Colonic mucosa (tissue), 4 donors: ENCODE measurements around the gene MRNIP. TPM values are rescaled to one million over a fixed set of nuclear protein-coding genes. Genes with fewer than 3 reads are reported as not detected.

Source experiments
- DNase-seq: peaks from one replicate; pipeline ENCODE4 v3.0.0-alpha.2; 2020
- H3K27ac ChIP-seq: fragments of 200-600 bp; one replicate; pipeline ENCODE4 v1.8.0; 2021
- H3K27me3 ChIP-seq: fragments of 200-600 bp; one replicate; pipeline ENCODE4 v1.8.0; 2021
- H3K36me3 ChIP-seq: fragments of 200-600 bp; one replicate; pipeline ENCODE4 v1.8.0; 2021
- H3K4me1 ChIP-seq: fragments of 200-600 bp; one replicate; pipeline ENCODE4 v1.8.0; 2021; ENCODE audit warnings: mild to moderate bottlenecking
- H3K4me3 ChIP-seq: fragments of 200-600 bp; one replicate; pipeline ENCODE4 v1.8.0; 2021
- H3K9ac ChIP-seq, 2 donors: one replicate each; pipeline ENCODE4 v1.7.0; 2013; ENCODE audit warnings: control low read depth in 2 of 2, low read depth in 2 of 2, low read length in 2 of 2
- H3K9me3 ChIP-seq: fragments of 200-600 bp; one replicate; pipeline ENCODE4 v1.8.0; 2021
- intact Hi-C: fragments of 100-400 bp; cut with DNase I; formaldehyde crosslinking; loops from one replicate; pipeline ENCODE4 v1.14.1; 2022
- total RNA-seq, 2 donors: library from RNA; stranded (reverse); fragmentation: NEBNext Ultra II Directional in 1 of 2; extraction: Animal tissue kit (Norgen Biotek cat#: 25700) in 1 of 2; gene quantifications; one replicate each; pipeline ENCODE4 v1.2.1, GENCODE V29; 2021
- TF ChIP-seq, protein P1 (sequence below): fragments of 200-600 bp; IDR thresholded peaks from one replicate; pipeline ENCODE4 v1.8.0; 2022; ENCODE audit warnings: antibody characterized with exemption, mild to moderate bottlenecking
- donor health status: healthy.
- donor health status: DM: no; HTN: no; CAD: no.
- donor health status: DM: no; HTN: no; CAD: no.

Gene MRNIP, protein sequence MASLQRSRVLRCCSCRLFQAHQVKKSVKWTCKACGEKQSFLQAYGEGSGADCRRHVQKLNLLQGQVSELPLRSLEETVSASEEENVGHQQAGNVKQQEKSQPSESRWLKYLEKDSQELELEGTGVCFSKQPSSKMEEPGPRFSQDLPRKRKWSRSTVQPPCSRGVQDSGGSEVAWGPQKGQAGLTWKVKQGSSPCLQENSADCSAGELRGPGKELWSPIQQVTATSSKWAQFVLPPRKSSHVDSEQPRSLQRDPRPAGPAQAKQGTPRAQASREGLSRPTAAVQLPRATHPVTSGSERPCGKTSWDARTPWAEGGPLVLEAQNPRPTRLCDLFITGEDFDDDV
- total RNA-seq, result 10 to 100 TPM in 1 of 2 donors, 1 to 10 TPM in 1; 8.6 to 17.5 TPM

DNA sequence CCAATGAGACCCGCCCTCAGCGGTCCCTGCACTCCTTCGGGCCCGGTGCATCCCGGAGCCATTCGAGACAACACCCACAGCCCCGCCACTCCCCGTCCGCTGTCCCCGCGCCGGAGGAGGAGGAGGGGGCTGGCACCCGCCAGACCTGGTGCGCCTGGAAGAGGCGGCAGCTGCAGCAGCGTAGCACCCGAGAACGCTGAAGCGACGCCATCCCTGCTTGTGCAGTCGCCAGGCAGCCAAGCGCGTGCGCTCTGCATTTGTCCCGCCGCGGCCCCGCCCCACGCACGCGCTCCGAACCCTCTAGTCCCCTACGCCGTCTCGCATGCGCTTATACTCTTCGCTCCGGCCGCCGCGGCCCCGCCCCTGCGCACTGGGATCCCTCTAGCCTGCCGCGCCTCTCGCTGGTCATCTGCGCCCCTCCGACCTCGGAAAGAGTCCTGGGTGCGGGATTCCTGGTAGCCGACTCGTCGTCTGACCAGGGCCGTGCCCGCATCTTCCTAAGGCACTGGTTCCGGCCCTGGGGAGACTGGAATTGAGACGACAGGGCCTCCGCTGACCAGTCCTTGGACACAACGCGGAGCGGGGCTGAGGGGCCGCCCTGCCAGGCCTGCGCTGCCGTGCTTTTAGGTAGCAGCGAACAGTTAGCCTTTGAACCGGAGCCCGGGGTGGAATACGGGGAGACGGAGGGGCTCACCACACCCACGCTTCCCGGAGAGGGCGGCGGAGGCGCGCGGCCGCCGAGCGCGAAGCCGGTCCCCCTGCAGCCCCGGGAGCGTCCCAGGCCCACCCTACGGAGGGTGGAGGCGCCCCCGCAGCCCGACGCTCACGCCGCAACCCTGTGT lies at the start of gene MRNIP:
MRNIP (minus strand) TSS at position 232 of the 842 bp plus-strand sequence; CDS start at position 211, 21 bp downstream.
- intact Hi-C loops, result loop anchor here (5.0 kb wide), 1 partner anchor 62 kb away; no protein-coding TSS in a partner anchor
- peaks cover 9% of the 10 kb centered on the region for H3K36me3 ChIP-seq
- H3K9me3 ChIP-seq, result no peaks in the 10 kb centered on the region
- H3K27ac ChIP-seq, result peak within 1 kb of the TSS; percentile 81
- TF ChIP-seq, protein P1, sequence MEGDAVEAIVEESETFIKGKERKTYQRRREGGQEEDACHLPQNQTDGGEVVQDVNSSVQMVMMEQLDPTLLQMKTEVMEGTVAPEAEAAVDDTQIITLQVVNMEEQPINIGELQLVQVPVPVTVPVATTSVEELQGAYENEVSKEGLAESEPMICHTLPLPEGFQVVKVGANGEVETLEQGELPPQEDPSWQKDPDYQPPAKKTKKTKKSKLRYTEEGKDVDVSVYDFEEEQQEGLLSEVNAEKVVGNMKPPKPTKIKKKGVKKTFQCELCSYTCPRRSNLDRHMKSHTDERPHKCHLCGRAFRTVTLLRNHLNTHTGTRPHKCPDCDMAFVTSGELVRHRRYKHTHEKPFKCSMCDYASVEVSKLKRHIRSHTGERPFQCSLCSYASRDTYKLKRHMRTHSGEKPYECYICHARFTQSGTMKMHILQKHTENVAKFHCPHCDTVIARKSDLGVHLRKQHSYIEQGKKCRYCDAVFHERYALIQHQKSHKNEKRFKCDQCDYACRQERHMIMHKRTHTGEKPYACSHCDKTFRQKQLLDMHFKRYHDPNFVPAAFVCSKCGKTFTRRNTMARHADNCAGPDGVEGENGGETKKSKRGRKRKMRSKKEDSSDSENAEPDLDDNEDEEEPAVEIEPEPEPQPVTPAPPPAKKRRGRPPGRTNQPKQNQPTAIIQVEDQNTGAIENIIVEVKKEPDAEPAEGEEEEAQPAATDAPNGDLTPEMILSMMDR, result no peak
- H3K4me1 ChIP-seq, result no peaks in the 10 kb centered on the region
- no peaks in the 10 kb centered on the region for H3K27me3 ChIP-seq
- H3K4me3 ChIP-seq, result peak within 1 kb of the TSS; percentile 77
- DNase-seq, result peak; percentile 98
- peak within 1 kb of the TSS; percentile 82 to 89 for H3K9ac ChIP-seq

DNA sequence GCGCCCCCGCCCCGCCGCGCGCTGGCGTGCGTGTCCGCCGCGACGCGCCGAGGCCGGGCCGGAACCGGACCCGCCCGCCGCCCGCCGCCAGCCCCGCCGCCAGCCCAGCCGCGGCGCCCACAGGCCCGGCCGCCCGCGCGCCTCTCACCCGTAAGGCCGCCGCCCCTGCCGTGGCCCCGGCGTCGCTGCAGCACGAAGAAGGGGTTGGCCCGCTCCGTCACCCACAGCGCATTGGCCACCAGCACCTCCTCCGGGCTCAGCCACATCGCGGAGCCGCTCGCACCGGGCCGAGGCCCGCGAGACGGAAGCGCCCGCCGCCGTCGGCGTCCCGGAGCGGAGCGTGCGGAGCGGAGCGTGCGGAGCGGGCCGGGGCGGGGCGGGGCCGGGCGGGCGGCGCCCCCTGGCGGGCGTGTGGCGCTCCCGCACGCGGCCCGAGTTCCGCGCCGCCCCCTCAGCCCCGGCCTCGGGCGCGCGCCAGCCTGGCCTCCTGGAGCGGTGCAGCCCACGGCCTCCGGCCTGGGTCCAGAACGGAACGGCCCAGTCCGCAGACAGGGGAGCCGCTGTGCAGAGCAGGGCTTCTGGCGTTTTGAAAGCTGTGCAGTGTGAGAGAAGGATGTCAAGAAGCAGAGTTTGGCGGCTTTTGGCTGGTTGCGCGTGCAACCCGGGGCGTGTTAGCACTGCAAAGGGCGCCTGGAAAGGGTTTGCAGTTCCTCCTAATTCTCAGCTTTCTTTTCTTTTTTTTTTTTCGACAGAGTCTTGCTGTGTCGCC lies 49.1 kb upstream of the MRNIP start, which contains the start of gene TBC1D9B:
TBC1D9B (minus strand) TSS at position 342 of the 769 bp plus-strand sequence; CDS start at position 266, 76 bp downstream.
- H3K27me3 ChIP-seq, result no peaks in the 10 kb centered on the region
- peak within 1 kb of the TSS; percentile 66 for H3K4me3 ChIP-seq
- no peaks in the 10 kb centered on the region for H3K36me3 ChIP-seq
- H3K4me1 ChIP-seq, result peaks cover 7% of the 10 kb centered on the region
- H3K9ac ChIP-seq, result peak within 1 kb of the TSS; percentile 49 to 73
- H3K27ac ChIP-seq, result peak within 1 kb of the TSS; percentile 40
- DNase-seq, result peak; percentile 59
- intact Hi-C loops, result loop anchor here (5.0 to 10.0 kb wide), 2 partner anchors 103 to 185 kb away; partner anchors contain the start of gene MGAT4B
- H3K9me3 ChIP-seq, result no peaks in the 10 kb centered on the region
- TF ChIP-seq, protein P1, result peak; percentile 14

DNA sequence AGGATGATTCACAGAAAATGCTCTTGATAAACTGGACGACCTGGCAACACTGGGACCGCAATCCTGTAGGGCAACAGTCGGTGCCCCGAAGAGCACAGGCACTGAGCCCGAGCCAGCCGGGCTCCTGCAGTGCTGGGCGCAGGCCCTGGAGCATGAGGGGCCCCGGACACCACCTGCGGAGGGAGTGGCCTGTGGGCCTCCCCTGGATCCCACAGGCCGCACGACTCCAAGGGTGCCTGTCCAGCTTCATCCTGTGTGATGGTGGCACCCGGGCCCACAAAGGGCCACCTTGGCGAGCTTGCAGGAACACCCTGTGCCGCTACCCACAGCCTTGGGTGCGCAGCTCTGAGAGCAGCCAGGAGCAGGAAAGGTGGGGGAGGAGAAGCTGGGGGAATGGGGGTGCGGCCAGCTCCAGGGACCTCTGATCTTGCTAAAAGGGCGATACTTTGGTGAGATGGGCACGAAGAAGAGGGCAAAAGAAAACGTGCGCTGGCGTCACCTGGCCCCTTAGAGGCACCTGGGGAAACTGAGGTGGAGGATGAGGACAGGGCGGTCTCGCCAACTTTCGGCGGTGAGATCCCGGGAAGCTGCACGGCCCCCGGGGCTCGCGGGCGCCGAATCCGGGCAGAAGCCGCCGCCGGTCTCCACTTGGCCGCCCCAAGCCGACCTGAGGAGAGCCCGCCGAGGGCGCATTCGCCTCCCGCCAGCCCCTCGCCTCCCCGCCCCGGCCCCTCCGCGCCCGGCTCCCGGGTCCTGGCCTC lies 48.4 kb upstream of the MRNIP start:
- intact Hi-C loops, result loop anchor here (5.0 to 10.0 kb wide), 2 partner anchors 102 to 185 kb away; partner anchors contain the start of gene MGAT4B
- peak overlapping the region; percentile 66 for H3K4me3 ChIP-seq
- peaks cover 7% of the 10 kb centered on the region for H3K4me1 ChIP-seq
- no peaks in the 10 kb centered on the region for H3K27me3 ChIP-seq
- H3K9me3 ChIP-seq, result no peaks in the 10 kb centered on the region
- peak overlapping the region; percentile 49 to 73 for H3K9ac ChIP-seq
- peak; percentile 54 for DNase-seq
- H3K36me3 ChIP-seq, result no peaks in the 10 kb centered on the region
- H3K27ac ChIP-seq, result peak overlapping the region; percentile 37
- TF ChIP-seq, protein P1, result no peak

DNA sequence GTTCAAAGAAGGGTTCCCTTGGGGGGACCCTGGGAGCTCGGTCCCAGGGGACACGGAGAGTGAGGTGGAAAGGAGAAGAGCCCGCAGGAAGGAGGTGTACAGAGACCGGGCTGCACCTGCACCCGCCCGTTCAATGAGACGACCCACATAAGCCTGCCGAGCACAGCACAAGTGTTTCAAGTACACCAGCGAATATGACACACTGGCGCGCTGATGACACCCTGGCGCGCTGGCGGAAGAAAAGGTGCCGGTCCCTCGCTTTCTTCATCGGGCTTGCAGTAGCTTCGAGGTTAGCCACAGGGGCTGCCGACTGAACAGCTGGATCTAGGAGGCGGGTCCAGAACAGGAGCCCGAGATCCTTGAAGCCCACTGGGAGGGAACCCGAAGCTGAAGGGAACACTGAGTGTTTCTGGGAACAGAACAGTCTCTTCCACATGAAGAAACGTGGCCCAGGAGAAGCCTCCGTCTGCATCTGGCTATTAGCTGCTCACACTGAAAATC lies 47.7 kb upstream of the MRNIP start:
- H3K9ac ChIP-seq, result peak overlapping the region; percentile 49 to 73
- no peaks in the 10 kb centered on the region for H3K36me3 ChIP-seq
- TF ChIP-seq, protein P1, result no peak
- DNase-seq, result no peak
- no peak overlapping the region for H3K27ac ChIP-seq
- H3K9me3 ChIP-seq, result no peaks in the 10 kb centered on the region
- intact Hi-C loops, result loop anchor here (5.0 to 10.0 kb wide), 2 partner anchors 102 to 186 kb away; partner anchors contain the start of gene MGAT4B
- H3K4me1 ChIP-seq, result peaks cover 7% of the 10 kb centered on the region
- H3K4me3 ChIP-seq, result peak overlapping the region; percentile 66
- H3K27me3 ChIP-seq, result no peaks in the 10 kb centered on the region
